ENCODE results near the gene NAPSA.
"Not testable (repeated sequence)": the region's sequence is repeated elsewhere in the genome, so short reads cannot be mapped to it uniquely, and the experiment has no call there.

Gene NAPSA

GRCh38 chr19:50358483-50359327 lies 6.7 kb downstream of the NAPSA start:
- DNase-seq = peak; percentile 92

GRCh38 chr19:50357178-50358100 lies 8.0 kb downstream of the NAPSA start:
- peak; percentile 95 for DNase-seq

- no peak for DNase-seq
Measured at GRCh38 chr19:50356691-50357177, 8.7 kb downstream of the NAPSA start.

- DNase-seq = not testable (repeated sequence)
Measured at GRCh38 chr19:50353487-50353880, 12.0 kb downstream of the NAPSA start.

- DNase-seq = no peak
Measured at GRCh38 chr19:50352242-50352641, 13.2 kb downstream of the NAPSA start.

GRCh38 chr19:50349277-50350057 lies 16.0 kb downstream of the NAPSA start:
- no peak for DNase-seq

- DNase-seq = not testable (repeated sequence)
Measured at GRCh38 chr19:50347089-50347581, 18.3 kb downstream of the NAPSA start.

- DNase-seq = no peak
Measured at GRCh38 chr19:50344661-50345318, 20.6 kb downstream of the NAPSA start.

GRCh38 chr19:50341091-50341564 lies 24.3 kb downstream of the NAPSA start:
- no peak for DNase-seq

GRCh38 chr19:50340331-50340730 lies 25.1 kb downstream of the NAPSA start:
- no peak for DNase-seq

GRCh38 chr19:50337031-50337430 lies 28.4 kb downstream of the NAPSA start:
- not testable (repeated sequence) for DNase-seq

GRCh38 chr19:50334741-50335421 lies 30.6 kb downstream of the NAPSA start:
- DNase-seq = no peak

GRCh38 chr19:50333737-50334617 lies 31.5 kb downstream of the NAPSA start:
- peak; percentile 95 for DNase-seq

- peak; percentile 94 for DNase-seq
Measured at GRCh38 chr19:50333235-50333736, 32.2 kb downstream of the NAPSA start.

GRCh38 chr19:50332244-50333038 lies 33.0 kb downstream of the NAPSA start:
- DNase-seq = no peak

- DNase-seq = no peak
Measured at GRCh38 chr19:50331994-50332243, 33.5 kb downstream of the NAPSA start.

GRCh38 chr19:50331221-50331993 lies 34.0 kb downstream of the NAPSA start:
- no peak for DNase-seq

GRCh38 chr19:50330365-50331078 lies 34.9 kb downstream of the NAPSA start:
- peak; percentile 83 for DNase-seq

Measured in activated CD8-positive, alpha-beta memory T cell treated with anti-CD3 and anti-CD28 coated beads for 24 hours (primary cell).